GM19372 (cell line): ENCODE results near the gene DHRS9.

Experiments
- ATAC-seq: cut with Tn5 transposase; IDR thresholded peaks from one replicate; pipeline ENCODE4 v1.9.1; 2021; ENCODE audit warnings: mild to moderate bottlenecking, low read depth, moderate library complexity; ENCODE audit not compliant: unreplicated experiment

Gene DHRS9

DNA sequence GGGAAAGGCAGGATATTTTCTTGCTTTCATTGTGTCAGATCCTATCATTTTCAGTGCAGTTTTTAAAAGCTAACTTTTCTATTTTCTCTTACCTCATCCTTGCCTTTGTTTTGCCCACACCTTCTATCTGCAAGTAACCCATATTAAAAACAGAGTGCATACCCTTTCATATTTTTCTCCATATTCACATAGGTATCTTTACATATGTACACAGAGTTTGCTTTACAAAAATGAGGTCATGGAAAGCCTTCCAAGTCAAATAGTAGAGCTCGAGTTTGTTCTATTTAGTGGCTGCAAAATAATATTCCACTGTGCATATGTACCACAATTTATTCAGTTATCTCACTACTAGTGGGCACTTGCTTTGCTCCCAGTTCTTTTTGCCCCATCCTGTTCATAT is 3.9 kb upstream of the DHRS9 start:
- no peak for ATAC-seq

DNA sequence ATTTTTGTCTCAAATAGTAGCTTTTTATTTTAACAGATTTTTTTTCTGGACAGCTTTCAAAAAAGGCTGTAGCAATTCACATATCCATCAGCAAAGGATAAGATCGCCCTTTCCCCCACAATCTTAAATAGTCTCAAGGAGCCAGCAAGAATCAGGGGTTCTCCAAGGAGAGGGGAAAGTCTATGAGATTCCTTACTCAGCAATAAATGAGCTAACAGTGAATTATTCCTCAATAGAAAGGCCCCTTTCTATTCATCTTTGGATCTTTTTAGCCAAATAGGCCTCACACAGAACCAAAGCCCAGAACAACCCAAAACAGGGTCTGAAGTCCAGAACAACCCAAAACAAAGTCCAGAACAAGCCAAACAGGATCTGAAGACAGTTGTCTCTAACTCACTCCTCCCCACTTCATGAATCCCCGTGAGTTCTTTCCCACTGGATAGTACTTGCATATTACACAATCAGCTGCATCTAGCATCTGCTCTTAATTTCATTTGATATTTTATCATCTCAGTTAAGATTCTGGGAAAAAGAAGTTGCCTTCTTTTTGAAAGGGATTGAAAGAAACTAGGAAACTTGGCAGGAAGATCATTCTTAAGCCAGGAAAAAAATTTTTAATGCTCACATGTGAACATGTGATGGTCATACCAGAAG is 3.4 kb upstream of the DHRS9 start:
- ATAC-seq = no peak

DNA sequence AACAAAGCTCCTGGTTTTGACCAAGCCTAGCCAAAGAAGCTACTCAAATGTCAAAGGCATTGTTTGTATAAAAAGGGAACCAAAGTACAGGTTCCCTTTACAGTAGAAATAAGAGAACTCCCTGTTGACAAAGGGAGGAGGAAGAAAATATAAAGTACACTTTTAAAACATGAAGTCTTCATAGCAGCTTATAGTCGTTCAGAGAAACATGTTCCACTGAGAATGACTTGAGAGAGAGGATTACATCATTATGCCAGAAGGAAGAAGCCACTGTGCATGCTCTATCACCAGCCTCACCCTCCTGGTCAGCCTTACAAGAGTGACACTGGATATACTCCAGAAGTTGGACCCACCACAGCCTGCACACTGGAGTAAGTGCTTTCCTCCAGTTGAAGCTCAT is 2.5 kb upstream of the DHRS9 start:
- no peak for ATAC-seq

DNA sequence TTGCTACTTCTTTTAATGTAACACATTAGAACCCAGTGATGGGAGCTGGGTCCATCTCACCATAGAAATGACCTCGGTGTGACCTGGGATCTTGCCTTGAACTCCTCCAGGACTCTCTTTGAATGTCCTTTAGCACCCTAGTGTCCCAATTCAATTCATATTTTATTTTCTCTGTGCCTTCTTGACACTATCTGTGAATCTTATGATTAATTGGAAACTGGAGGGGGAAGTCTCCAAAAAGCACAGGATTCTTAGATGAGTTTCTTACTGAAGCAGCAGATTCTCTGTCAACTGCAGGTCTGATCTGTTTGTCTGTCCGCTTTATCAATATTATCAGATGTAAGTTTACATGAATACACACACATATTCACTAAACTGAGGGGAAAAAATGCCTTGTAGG is 470 bp downstream of the DHRS9 start:
- no peak for ATAC-seq

DNA sequence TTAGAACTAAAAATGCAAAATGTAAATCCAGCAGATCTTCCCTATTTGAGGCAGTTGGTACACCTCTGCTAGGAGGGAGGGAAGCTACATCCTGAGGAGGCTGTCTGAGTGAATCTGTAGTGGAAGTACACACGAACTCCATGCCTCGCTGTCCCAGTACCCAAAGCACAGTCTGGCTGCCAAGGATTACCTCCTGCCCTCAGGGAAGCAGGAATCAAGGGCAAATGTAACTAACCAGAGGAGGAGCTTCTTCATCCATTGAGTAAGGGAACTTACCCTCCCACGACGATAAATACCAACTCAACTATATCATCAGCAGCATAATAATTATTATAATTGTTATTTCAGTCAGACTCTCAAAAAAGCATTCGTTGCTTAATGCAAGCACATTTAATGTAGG is 2.1 kb downstream of the DHRS9 start:
- ATAC-seq = no peak

DNA sequence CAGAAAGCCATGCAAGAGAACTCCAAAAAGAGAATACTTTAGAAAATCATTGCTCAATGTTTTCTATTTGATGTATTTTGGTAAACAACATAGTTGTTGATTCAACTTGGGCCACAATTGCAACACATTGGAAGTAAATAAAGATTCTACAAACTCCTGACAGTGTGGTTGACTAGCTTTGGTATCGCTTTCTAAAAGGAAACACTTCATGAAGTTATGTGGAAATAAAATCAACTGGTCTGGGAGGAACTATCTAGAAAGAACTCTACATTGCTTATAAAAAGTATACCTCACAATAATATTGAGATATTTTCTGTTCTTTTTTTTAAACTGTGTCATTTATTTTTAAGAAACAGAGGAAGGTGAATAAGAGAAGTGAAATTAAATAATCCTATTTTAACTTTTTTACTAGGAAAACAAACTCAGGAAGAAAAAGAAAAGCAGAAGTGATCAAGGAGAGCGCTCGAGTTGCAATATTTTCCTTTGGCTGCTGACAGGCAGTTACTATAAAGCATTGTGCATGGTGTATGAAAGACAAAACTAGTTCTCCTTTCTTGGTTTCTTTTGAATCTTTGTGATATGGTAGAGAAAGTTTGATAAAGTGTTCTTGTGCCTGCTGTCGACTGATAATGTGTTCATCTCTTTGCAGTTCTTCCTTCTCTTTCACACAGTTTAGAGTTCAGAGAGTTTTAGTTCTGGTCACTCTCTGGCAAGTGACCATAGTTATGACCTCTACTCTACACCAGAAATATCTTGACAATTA is 3.0 kb downstream of the DHRS9 start:
- no peak for ATAC-seq

DNA sequence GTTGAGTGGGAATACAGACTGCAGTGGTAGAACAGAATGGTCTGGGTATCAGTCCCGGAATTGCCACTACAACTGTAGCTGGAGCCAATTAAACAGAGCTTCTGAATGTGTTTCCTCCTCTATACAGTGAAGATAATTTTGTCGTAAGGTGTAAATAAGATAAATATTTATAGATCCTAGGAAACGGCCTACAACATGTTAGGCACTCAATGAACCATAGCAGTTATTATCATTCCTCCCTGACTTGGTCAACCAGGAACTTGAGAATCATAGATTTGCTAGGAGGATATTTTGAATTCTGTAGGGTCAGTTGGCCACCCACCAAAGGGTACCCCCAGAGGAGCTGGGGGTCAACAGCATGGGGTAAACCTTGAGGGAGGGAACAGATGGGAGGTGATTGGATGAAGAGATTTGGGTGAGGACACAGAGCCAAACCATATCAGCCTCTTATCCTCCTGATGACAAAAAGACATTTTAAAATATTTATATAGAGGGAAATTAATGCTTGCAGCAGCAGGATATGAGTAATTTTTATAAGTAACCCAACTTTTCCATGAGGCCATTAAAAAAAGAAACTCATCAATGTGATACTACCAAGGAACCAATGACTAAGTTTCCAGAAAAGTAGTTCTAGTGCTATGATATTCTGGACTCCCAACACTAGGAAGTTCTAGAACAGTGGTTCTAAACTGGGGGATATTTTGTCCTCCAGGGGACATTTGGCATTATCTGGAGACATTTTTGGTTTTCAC is 4.0 kb downstream of the DHRS9 start:
- ATAC-seq = no peak

DNA sequence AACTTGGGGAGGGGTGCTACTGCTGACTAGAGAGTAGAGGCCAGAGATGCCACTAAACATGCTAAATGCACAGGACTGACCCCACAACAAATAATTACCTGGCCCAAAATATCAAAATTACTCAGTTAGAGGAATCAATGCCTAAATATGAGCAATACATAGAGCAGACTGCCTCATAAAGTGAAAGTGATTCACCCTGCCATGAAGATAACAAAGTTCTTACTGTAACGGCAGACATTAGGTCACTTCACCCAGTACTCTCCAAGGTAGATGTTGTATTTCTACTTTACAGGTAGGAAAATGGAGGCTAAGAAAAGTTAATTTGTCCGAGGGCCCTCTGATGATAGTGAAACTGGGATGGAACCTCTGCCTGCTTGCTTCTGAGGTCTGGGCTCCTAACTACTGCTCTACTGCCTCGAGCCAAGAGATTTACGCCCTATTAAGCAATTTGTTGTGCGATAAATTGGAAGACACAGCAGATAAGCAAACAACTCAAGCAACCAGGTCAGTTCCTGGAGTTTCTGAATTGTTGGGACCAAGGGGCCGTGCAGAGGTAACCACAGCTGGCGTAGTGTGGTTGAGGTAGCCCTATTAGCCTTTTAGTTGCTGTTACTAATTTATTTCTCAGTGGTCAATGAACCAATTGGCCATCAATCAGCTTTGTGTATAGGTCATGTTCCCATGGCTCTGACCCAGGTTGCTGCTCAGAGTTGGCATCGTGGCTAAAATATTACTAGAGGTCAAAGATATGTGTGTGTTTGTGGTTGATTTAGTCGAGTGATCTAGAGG is 4.8 kb downstream of the DHRS9 start:
- no peak for ATAC-seq

DNA sequence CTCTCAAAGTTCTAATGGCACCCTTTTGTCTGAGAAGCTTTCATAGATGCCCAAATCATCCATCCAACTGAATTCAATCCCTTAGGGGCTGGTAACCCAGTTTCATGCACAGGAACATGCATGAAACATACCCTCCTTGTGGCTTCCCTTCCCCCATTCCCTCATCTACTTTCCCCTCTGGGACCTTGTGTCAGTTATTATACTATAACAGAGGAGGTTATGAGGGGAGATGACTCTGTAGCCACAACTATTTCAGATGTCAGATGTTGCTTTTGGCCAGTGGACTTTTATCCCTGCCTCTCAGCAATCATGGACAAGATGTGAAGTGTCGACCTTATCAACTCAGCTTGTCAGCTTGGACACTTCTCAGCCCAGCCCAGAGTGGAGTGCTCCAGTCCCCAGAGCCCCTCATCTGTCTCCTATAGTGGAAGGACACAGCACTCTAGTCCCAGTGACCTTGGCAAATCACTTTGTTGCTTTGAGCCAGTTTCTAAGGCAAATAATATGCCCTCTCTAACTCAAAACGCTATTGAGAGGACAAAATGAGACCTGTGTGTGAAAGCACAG is 8.4 kb downstream of the DHRS9 start:
- no peak for ATAC-seq

DNA sequence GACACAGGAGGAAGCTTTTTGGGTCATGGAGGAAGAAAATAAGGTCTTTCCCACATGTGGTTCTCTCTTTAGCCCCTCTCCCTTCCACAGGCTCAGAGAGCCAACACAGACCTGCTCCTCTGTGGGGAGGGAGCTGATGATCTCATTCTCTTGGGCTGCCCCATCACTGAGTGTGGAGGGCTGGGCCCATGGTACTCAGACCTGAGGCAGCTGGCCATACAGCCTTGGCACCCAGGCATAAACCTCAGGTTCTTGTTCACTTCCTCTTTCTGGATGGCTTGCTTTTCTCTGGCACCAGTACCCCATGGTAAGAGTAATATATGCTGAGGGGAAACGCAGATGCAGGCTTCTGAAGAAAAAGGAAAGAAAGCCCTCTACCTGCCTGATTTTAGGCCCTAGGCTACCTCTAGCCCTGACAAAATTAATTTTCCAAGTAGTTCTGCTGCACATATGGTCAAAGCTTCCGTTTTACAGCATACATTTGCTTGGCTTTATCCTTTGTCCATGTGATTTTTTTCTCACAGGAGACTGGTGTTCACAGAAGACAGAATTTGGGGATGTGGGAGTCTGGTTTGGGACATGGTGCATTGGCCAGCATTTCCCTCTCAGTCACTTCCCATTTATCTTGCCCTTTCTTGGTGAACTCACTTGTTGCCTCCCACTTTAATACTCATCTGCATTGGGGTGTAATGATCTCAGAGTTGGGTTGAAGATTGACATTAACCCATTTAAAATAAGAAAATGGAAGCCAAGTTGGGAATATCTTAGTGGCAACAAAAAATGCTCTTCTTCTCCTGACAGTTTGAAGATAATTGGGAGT is 11.1 kb downstream of the DHRS9 start:
- peak; percentile 57 for ATAC-seq

DNA sequence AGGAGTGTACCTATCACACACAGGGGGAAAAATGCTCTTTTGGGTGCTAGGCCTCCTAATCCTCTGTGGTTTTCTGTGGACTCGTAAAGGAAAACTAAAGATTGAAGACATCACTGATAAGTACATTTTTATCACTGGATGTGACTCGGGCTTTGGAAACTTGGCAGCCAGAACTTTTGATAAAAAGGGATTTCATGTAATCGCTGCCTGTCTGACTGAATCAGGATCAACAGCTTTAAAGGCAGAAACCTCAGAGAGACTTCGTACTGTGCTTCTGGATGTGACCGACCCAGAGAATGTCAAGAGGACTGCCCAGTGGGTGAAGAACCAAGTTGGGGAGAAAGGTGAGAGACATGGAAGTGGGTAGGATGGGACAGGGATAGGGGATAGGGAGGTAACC is 12.2 kb downstream of the DHRS9 start:
- ATAC-seq = no peak

DNA sequence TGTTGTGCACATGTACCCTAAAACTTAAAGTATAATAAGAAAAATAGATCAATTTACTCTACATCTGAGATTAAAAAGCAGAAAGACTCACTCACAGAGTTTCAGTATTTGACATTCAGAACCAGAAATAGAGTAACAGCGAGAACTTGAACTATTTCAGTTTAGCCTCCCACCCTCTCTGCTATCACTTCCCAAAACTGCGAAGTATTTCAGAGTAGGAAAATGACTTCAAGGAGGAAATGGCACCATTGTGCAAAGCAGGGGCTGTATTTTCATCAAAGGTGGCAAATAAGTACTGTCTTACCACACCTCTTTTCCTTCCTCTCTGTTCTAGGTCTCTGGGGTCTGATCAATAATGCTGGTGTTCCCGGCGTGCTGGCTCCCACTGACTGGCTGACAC is 13.6 kb downstream of the DHRS9 start:
- peak; percentile 51 for ATAC-seq

DNA sequence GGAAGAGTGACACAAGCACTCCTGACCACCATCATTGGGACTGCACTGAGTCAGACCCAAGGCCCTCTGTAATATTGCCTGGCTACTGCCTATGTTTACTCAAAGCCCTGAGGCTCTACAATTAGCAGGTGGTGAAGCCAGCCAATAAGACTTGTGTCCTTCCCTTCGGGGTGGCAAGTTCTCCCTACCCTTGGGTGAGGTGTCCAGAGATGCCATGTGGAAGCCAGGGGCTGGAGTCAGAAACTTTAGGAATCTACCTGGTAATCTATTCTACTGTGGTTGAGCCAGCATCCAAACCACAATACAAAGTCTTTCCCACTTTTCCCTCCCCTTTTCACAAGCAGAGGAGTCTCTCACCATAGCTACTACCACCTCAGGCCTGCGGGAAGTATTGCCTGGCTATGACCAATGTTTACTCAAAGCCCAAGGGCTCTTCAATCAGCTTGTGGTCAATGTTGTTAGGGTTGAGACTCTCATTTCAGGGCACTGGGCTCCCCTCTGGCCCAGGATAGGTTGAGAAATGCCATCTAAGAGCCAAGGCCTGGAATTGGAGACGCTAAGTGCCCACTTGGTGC is 17.6 kb downstream of the DHRS9 start:
- no peak for ATAC-seq

DNA sequence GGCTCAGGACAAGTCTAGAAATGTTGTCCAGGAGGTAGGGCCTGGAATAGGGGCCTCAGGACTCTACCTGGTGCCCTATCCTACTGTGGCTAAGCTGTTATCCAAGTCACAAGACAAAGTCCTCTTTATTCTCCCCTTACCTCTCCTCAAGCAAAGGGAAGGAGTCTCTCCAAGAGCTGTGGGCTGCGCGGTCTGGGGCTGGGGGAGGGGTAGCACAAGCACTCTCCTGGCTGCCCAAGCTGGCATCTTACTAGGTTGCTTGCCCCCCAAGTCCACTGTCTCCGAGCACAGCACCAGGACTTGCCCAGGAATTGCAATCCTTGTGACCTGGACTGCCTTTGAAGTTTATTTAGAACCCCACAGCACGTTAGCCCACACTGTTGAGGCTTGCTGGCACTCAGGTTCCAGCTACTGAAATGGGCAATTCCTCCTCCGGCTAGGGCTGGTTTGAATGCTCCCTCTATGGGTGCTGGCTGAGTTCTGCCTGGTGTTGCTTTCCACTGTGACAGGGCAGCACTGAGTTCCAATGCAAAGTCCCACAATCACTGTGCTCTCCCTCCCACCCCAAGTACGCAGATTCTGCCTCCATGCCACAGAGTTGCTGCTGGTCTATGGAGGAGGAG is 18.5 kb downstream of the DHRS9 start:
- ATAC-seq = no peak

DNA sequence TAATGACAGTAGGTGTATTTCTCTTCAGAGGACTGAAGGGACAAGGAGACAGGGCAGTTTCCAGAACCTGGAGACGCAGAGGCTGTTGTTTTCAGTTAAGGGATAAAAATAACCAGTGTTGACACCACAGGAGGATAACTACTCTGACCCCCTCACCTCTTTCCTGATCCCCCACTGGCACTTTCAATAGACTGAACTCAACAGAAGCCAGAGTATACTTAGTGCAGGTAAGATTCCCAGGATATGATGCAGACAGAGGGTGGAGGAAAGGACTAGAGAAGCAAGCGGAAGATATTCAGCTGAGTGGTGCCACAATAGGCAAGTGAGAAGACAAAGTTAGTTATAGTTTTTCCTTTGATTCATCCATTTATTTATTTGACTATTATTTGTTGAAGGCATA is 19.8 kb downstream of the DHRS9 start:
- ATAC-seq = no peak

DNA sequence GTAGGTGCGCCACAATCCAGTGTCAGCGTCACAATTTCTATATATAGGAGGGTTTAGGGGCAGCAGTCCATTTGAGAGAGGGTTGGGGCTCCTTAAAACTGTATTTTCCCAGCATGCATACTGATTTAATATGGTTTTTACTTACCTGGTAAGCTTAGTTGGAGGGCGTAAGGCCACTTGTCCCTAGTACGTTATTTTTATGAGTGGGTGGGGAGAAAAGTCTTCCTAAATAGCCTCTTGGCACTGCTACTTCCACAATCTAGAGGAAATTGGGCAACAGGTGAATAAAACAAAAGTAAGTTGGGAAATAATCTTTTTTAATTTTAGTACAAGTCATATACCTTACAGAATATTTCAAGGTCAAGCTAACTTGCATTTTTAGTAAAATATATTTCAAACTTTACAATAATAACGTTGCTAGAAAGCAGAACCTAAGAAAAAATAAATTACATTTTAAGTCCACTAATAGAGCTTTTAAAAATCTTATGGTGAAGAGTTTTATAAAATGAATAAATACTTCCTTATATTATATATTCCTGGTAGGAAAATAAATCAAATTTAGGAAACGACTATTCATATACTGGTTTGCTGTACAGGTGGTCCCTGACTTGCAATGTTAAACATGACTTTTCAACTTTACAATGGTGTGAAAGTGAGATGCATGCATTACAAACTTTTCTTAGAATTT is 20.9 kb downstream of the DHRS9 start:
- ATAC-seq = no peak

DNA sequence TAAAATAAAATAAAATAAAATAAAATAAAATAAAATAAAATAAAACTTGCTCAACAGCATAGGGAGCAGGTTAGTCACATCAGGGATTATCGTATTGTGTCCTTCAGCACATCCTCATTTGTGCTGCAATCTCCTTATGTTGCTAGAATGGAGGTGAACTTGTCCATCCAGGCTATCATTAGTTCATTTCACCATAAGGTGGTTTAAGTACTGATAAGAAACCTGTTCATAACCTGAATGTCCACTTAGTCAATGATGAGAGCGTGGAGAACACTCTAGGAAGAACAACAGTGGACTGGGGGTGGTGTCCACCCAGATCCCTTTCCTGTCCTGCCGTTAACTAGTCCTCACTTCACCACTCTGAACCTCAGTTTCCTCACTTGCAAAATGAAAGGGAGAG is 21.9 kb downstream of the DHRS9 start:
- ATAC-seq = no peak

DNA sequence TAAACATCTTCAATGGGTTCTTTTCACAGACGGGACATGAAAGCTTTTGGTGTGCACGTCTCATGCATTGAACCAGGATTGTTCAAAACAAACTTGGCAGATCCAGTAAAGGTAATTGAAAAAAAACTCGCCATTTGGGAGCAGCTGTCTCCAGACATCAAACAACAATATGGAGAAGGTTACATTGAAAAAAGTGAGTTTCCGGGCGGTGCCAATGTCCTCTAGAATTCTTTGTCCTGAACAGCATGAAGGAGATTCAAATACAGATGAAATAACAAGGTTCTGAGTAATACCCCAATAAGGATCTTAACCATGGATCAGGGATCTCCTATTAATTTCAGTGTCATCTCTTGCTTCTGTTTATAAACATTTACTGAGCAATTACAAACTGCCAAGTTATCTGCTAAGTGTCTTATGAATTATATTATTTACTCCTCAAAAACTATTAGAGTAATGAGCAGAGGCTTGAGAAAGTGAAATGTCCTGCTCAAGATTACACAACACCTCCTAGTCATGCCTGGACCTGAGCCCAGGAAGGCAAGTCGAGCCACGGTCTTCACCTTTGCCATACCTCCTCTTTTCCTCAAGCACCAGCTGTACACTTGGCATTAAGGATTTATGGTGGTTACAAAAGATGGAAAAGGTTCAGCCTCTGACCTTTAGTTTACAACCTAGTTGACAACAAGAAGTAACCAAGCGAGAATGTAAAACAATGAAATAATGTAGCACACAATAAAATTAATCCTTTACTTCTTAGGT is 22.6 kb downstream of the DHRS9 start:
- ATAC-seq = no peak
